Activated CD4-positive, alpha-beta T cell treated with anti-CD3 and anti-CD28 coated beads, Interleukin-2, amount 50 U/mL, for 48 hours (primary cell): Measurements from ENCODE around the gene HOXD3.

Experiments used
- DNase-seq, 2 experiments: peaks; one replicate each; pipeline ENCODE4 v3.0.0-alpha.2; 2020

Gene HOXD3

DNA sequence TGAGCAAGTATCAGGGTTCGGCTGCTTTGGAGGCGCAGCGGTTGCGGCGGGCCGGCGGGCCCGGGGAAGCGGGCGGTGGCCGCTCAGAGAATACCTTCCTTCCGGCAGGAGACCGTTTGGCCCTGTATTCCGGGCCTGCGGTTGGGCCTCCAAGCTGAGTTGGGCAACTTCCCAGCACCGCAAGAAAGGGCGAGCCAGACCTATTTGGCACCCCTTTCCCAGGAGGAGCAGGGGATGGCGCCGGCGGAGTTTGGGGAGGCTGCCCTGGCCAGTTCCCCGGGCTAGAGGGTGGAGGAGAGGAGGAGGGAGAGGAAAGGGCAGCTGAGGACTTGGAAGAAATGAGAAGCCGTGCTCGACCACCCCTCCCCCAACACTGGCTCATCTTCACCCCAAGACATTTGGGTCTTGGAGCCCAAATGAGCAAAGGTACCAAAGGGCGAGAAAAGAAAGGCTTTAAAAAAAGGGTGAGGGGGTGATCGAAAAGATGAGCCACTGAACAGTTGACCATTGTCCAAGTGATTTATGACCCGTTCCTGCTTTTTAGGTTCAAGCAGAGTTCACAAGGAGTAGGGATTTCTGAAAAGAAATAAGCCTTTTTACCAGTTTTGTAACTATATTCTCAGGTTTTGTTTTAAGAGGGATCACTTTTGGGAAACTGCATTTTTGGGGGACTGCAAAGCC lies 8.4 kb downstream of the HOXD3 start:
- no peak for DNase-seq

DNA sequence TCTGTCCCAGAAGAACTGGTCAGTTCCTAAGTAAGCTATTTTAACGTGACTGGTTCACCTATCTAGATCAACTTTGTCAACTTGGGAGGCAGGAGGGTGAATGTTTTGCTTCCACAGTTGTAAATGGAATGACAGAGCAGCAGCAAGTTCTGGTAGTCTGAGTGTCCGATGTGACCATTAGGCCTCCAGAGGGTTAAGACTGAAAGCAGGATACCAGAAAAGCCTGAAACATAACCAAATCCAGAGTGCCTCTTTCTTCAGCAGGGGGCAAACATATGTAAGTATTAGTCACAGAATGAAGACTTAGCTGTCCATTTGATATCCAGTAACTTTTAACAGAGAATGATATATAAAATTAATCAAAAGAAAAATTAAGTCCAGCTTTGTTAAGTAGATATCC lies 9.2 kb downstream of the HOXD3 start:
- DNase-seq: no peak

- no peak for DNase-seq
Observed at GRCh38 chr2:176167398-176167797, 10.3 kb downstream of the HOXD3 start.

- no peak for DNase-seq
Observed at GRCh38 chr2:176169181-176169580, 12.1 kb downstream of the HOXD3 start.

DNA sequence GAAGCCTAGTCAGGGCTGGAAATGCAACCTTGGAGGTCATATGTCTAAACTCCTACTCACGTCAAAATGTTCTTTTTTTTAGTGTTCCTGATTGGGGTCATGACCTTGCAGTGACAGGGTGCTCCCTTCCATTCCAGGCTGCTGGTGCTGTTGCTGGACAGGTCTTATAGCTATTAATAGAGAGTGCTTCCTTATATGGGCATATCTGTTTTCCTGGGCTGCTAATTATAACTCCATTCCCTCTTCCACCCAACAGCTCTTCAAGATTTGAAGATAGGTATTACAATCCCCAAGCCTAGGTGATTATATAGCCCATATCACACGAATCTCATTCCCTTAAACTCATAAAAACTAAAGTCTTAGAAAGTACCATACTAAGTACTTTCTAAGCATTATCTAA lies 12.6 kb downstream of the HOXD3 start:
- DNase-seq: no peak

DNA sequence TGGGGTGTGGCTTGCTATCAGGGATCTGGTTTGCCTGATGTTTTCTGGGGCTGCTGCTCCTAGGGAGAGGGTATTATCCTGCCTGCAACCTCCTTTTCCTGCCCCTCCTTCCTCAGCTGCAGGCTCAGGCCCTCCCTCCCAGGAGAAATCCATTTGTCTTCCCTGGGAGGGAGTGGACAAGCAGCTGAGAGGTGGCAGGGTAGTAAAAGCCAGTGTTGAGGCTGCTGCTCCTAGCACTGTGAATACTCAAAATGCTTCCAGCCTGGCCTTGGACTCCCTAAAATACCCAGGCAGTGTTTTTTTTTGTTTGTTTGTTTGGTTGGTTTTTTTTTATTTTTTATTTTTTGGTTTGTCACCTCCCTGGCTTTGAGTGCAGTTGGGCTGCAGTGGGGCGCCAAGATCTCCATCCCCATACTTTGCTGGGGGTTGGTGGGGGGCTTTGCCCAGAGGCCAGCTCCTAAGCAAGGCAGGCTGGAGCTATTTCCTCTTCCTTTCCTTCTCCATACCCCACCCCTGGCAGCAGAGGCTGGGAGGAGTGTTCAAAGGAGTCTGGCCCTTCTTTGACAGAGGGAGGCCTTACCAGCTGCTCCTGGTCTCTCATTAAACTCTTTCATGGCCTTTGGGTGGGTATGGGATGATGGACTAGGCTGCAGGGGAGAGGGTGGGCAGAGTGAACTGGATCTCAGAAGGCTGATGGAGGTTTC lies 13.6 kb downstream of the HOXD3 start:
- DNase-seq: no peak

DNA sequence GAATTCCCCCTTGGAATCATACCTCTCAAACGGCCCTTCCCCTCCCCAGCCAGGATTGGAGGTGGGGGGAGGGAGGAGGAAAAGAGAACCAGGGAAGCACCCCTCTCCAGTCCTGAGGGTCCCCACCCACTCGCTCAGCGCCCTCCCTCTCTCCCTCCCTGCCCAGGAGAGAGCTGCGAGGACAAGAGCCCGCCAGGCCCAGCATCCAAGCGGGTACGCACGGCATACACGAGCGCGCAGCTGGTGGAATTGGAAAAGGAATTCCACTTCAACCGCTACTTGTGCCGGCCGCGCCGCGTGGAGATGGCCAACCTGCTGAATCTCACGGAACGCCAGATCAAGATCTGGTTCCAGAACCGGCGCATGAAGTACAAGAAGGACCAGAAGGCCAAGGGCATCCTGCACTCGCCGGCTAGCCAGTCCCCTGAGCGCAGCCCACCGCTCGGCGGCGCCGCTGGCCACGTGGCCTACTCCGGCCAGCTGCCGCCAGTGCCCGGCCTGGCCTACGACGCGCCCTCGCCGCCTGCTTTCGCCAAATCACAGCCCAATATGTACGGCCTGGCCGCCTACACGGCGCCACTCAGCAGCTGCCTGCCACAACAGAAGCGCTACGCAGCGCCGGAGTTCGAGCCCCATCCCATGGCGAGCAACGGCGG lies 14.4 kb downstream of the HOXD3 start:
- DNase-seq: no peak

DNA sequence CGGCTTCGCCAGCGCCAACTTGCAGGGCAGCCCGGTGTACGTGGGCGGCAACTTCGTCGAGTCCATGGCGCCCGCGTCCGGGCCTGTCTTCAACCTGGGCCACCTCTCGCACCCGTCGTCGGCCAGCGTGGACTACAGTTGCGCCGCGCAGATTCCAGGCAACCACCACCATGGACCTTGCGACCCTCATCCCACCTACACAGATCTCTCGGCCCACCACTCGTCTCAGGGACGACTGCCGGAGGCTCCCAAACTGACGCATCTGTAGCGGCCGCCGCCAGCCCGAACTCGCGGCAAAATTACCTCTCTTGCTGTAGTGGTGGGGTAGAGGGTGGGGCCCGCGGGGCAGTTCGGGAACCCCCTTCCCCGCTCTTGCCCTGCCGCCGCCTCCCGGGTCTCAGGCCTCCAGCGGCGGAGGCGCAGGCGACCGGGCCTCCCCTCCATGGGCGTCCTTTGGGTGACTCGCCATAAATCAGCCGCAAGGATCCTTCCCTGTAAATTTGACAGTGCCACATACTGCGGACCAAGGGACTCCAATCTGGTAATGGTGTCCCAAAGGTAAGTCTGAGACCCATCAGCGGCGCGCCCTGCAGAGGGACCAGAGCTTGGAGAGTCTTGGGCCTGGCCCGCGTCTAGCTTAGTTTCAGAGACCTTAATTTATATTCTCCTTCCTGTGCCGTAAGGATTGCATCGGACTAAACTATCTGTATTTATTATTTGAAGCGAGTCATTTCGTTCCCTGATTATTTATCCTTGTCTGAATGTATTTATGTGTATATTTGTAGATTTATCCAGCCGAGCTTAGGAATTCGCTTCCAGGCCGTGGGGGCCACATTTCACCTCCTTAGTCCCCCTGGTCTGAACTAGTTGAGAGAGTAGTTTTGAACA lies 15.1 kb downstream of the HOXD3 start:
- DNase-seq: no peak

- no peak for DNase-seq
Observed at GRCh38 chr2:176172895-176173566, 15.9 kb downstream of the HOXD3 start.

GRCh38 chr2:176173567-176174381 lies 16.7 kb downstream of the HOXD3 start:
- no peak for DNase-seq

DNA sequence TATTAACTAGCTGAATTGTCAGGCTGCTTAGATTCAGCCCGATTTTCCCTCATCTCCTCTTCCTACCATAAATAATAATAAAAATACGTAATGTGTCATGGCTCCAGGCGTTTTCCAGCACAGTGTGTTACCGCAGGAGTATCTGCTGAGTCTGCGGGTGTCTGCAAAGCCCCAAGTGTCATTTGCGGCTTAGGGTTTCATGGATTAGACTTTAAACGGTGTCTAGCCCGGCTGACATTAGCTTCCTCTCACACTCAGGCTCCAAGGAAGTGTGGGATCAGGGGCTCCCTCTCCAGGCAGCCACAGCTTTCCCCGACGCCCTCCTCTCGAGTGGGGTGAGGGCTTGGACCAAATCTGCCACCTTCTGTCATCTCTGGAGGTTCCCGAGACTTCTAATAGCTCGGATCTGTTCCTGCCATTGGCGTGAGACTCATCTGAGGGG lies 17.3 kb downstream of the HOXD3 start:
- no peak for DNase-seq

- no peak for DNase-seq
Observed at GRCh38 chr2:176174824-176175708, 18.0 kb downstream of the HOXD3 start.

DNA sequence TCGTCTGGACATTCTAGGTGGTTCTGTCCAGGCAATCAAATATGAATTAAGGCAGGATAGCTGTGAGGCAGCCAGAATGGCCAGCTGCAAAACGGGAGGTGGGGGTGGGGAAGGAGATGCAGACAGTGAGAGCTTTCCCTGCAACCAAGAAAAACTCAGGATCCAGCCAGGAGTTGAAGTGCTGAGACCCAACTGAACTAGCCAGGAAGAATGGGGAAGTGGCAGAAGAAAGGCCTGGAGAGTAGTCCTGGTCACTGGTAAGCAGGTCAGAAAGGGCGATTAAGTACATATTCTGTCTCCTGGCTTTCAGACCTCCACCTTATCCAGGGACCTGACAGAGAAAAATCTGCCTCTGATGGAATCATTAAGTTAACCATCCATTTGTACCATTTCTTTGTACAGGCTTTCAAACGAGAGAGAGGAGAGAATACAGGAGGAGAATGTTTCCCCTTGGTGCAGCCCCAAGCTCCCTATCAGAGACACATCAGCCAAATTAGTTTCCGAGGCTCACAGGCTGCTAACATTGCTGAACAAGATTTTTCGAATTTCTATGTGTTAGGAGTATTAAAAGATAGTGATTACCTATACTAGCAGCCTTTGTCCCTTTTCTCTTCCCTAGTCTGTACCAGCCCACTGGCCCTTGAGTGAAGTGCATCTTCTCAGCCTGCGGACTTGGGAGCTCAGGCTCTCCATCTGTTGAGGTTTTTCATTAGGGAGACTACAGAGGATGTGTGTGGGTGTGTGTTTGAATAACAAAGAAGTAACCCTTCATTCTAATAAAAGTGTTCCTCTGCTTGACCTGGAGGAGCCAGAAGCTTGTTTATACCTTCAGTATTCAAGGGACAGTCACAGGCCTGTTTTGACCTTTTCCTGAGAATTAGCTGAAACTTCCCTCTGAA lies 18.9 kb downstream of the HOXD3 start:
- no peak for DNase-seq

GRCh38 chr2:176177580-176178037 lies 20.5 kb downstream of the HOXD3 start:
- DNase-seq: no peak

- DNase-seq: no peak
Observed at GRCh38 chr2:176178038-176178756, 21.1 kb downstream of the HOXD3 start.

DNA sequence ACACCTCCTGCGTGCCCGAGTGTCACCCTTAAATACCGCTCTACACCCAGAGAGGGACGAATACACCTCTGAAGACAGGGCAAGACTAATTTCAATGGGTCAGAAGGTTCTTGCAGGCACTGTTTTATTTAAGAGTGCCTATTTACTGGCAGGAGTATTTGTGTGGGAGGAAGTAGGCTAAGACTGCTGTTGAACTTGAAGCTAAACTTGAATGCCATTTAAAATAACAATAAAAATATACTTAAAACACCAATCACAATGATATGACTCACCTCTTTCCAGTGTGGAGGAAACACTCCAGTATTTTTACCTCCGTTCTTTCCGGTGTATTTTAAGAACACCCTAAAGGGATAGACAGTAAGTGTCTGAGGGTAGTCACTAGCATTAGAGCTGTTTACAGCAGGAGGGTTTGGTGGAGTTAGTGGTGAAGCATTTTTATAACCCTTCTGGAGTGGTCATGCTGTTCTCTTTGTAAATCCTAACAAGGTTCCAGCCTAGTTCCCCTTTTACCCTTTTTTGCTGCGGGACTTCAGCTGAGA lies 21.7 kb downstream of the HOXD3 start:
- DNase-seq: no peak

- no peak for DNase-seq
Observed at GRCh38 chr2:176181551-176181950, 24.4 kb downstream of the HOXD3 start.

DNA sequence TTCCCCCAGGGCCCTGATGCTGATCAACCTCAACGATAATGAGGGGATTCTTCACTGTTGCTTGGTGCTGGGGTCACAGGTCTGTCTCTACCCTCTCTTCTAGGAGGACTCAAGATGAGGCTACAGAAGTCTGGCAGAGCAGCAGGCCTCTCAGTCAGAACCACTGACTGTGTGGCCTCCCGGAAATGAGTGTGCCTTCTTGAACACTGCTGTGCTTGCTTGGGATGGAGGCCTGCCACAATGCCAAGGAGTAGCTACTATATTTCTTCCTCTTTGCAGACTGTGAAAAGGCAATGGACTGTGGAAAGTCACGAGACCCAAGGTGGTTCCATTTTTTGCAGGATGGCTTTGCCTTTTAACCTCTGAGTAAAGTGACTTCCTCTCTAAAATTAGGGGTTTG lies 25.6 kb downstream of the HOXD3 start:
- DNase-seq: no peak
